HL-60/S4 (cell line): ENCODE data around the gene DENND4A.

Experiments used
- in situ Hi-C: fragments of 300-500 bp; cut with MboI; formaldehyde crosslinking; loops from 2 replicates; pipeline ENCODE4 v1.14.3; 2022; ENCODE audit warnings: low sequenced_read_pairs

DENND4A gene

DNA sequence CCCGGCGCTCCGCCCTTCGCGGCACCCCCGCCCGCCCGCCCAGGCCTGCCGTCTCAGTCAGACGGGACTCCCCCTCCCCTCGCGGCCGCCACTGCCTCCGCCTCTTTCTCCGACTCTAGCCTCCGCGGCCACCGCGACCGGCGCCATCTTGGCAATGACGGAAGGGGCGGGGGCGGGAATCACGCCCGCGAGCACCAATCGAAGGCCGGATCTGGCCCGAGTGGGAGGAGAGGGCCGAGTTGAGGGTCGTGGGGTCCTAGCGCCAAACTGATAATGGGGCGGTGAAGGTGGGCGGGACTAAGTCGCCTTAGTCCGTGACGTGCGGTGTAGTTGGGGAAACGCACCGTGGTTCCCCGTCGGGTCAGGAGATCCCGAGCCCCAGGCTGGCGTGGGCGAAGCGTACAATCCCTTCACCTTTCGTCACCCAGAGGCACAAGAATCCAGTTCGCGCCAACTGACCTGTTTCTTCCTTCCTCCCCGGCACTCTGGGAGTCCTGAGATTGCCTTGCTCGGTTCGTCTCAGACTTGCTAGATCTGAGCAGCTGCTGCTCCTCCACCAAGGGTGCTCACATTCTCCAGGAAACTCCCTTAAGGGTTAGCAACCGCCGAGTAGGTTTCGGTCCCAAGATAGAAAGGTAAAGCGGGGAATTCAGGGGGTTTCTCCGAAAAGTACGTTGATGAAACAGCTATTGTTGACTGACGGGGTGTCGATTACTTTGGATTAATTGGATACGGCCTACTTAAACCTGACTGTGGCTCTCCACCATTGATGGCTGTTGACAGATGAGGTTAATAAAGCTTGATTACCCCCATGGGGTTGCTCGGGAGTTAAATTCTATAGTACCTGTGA, at the start of gene DENND4A:
DENND4A (minus strand) TSS at position 156 of the 850 bp plus-strand sequence. CDS start 35,843 bp downstream, outside the sequence.
- in situ Hi-C loops = no loop called here

DNA sequence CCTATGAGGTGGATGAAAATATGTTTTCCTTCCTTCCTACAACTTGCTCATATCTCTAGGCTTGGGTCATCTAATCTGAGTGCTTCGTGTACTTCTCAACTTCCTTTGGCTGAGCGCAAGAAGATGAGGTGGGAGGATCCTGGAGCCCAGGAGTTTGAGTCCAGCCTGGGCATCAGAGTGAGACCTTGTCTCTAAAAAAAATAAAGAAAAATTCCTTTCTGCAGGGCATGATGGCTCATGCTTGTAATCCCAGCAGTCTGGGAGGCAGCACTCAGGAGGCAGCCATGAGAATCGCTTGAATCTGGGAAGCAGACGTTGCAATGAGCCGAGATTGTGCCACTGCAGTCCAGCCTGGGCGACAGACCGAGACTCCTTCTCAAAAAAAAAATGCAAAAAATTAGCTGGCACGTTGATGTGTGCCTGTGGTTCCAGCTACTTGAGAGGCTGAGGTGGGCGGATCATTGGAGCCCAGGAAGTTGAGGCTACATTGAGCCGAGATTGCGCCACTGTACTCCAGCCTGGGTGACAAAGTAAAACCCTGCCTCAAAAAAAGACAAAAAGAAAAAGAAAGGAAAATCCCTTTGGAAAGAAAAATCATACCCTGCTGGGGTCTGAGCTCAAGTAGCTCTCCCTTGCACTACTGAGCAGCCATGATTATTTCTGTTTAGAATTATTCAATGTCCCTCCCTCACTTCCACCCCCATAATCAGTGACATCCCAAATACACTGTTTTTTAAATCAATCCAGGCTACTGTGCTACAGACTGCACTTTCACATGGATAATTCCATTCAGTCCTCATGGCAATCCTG, 49.2 kb upstream of the DENND4A start:
- in situ Hi-C loops = no loop called here

DNA sequence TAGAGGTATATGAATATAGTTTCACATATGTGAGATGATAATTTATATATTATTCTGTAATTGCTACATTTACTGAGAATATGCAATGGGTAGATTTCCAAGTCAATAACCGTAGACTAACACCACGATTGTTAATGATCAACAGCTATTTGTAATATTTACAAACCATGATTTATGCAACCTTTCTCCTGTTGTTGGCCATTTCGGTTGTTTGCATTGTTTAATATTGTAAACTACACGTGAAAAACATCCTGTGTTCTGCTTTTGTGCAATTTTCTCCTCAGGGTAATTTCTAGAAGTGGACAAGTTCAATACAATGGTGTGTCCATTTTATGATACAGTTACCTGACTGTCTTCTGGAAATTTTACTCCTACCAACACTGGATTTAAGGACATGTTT, 47.9 kb upstream of the DENND4A start:
- in situ Hi-C loops = no loop called here

DNA sequence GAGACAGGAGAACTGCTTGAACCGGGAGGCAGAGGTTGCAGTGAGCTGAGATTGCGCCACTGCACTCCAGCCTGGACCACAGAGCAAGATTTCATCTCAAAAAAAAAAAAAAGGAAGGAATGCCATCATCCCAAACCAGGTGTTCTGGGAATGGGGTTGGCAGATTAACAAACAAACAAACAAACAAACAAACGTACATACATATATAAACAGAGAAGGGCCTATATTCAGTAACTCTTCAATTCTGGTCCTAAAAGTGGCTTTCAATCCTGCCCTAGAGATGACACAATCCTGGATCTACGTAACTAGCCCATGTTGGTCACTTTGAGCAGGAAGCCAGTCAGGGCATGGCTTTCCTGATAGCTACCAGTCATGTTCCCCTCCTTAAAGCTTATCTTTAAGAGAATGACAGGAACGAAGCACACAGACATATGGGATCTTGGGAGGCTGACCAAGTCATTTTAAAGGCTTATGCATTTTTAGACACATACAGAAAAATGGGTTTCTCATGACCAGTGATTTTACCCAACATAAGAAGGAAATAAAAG, 47.3 kb upstream of the DENND4A start:
- in situ Hi-C loops = no loop called here

DNA sequence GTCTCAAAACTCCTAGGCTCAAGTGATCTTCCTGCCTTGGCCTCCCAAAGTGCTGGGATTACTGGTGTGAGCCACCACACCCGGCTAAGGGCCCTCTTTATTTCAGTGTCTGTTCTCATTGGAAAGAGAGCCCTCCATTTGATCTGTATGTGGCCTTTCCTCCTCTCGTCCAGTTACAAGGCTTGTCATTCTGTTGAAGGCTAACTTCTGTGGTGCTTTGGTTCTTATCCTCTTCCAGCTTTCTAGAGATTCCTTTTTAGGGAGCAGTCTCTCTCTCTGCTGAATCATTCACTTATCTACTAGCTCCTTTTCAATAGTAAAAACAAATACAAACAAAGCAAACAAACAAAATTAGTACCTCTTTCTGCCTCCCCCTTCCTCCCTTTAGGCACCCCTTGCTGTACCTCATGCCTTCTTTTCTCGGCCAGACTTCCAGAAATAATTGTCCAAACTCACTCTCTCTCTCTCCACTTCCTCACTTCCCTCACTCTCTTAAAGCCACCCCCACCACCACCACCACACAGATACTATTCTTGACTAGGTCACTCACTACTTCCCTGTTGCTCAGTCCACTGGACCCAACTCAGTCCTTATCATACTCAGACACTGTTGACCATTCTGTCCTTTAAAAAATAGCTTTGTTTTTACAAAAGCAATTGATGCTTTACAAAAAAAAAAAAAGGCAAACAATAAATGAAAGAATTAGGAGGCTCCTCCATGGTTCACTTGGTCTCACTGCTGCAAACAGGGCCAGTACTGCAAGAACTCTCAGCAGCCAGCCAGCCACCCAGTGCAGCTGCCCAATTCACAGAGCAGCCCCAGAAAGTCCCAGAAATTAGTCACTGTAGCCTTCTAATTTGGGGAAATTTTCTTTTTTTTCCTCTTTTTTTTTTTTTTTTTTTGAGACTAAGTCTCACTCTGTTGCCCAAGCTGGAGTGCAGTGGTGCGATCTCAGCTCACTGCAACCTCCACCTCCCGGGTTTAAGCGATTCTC, 45.5 kb upstream of the DENND4A start:
- in situ Hi-C loops = no loop called here

DNA sequence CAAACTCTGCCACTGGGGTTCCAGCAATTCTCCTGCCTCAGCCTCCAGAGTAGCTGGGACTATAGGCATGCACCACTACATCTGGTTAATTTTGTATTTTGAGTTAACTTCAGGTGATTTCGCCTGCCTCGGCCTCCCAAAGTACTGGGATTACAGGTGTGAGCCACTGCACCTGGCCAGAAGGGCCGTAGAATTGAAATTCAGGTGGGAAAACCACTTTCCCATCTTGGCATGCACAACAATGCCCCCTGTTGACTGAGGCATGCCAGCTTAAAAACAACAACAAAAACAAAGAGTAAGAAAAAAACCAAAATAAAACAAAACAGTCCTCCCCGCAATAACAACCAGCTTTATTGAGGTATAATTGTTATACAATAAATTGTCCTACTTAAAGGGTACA, 44.6 kb upstream of the DENND4A start:
- in situ Hi-C loops = no loop called here

DNA sequence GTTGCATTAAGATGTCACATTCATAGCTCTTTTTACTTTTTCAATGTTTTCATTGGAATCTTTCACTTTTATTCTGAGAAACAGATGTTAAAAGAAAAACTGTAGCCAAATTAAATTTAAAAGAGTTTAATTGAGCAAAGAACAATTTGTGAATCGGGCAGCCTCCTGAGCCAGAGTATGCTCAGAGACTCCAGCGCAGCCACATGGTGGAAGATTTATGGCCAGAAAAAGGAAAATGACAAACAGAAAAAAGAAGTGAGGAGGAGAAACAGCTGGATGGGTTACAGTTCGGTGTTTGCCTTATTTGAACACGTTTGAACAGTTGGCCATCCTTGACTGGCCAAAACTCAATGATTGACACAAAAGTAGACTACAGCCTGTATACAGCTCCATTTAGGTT, 43.4 kb upstream of the DENND4A start:
- in situ Hi-C loops = no loop called here

DNA sequence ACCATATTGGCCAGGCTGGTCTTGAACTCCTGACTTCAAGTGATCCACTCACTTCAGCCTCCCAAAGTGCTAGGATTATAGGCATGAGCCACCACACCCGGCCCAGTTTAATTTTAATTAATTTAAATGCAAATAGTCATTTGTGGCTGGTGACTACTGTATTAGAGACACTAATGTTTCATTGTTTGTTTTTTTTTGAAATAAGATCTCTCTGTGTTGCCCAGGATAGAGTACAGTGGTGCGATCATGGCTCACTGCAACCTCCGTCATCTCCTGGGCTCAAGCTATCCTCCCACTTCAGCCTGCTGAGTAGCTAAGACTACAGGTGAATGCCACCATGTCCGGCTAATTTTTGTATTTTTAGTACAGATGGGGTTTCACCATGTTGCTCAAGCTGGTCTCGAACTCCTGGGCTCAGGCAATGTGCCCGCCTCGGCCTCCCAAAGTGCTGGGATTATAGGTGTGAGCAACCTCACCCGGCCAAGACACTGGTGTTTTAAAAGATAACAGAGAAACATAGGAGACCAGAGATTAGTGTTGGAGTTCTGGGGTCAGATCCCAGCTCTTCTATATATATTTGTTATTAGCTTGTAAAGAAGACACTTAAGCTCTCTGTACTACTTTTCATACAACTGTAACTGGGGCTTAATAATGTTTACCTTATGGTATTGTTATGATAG, 42.6 kb upstream of the DENND4A start:
- in situ Hi-C loops = no loop called here

DNA sequence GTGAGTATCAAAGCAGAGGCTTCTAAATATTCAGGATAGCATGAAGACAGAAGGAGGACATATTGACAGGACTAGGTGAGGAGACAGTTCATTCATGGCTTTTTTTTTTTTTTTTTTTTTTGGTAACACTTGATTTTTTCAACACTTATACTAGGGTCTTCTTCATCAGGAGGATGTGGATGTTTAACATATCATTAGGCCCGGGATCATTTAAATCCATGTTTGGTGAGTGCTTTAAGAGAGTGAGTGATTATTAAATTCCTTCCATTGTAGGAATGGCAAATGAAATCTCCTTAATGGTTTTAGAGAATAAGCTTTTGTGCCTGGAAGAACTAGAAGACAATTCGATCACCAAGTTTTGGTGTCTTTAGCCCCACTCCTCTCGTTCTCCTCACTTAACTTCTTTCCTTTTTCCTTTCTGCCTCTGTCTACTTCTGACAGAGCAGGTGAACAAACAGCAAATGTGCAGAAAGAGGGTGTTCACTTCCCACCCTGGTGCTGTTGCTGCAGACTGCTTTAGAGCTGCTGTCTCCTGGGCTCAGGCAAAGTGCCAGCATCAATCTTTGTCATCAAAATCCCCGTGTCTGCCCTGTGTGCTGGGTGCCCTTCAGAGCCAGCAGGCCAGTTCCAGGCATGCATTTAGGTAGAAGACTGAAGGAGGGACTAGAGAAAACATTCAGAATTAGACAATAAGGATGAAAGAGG, 41.6 kb upstream of the DENND4A start:
- in situ Hi-C loops = no loop called here

DNA sequence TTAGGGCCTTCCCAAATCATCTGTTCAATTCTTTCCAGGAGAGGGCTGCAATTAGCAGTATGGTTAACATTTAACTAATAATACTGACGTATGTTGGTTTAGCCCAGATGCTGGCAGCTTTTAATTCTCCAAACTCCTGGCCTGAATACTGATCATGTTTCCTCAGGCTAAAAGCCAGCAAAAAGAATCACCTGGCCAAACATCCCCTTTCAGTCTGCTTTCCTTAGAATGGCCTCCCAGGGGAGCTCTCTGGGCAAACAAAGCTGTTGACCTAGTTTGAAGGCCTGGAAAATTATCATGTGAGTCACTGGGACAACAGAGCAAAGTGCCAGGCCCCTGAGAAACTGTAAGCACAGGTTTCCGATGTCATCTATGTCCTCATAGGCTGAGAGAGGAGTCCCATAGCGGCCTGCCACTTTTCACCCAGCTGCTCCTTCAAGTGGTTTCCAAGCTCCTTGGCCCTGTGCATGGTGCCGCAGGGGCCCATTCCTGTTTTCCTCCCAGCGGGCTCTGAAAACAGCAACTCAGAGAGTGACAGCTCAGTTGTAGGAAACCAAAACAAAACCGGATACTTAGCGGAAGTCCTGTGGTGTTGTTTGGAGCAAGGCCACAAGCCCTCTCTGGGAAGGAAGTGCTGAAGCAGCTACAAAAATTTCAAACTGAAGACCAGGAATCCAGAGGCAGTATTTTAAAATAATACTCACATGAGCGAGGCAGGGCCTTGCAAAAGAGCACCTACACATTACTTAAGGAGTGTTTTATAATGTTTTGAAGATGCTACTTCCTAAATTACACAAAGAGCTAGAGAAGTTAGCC, 40.7 kb upstream of the DENND4A start:
- in situ Hi-C loops = no loop called here

DNA sequence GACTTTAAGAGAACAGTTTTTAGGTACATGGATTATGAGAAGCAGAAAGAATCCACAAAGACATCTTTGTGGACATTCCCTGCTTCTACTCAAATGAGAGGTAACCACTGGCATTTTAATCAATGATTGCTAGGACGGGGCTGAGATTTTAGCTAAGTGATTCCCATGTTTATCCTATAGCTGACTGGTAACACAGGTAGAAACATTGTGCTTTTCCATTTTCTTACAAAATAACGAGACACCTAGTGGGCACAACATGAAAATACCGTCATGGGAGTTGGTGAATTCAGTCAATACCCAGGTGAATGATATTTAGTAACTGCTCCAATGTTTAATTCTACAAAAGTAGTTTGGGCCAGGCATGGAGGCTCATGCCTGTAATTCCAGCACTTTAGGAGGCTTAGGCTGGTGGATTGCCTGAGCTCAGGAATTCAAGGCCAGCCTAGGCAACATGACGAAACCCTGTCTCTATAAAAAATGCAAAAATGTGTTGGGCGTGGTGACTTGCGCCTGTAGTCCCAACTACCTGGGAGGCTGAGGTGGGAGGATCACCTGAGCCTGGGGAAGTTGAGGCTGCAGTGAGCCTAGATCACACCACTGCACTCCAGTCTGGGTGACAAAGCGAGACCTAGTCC, 37.2 kb upstream of the DENND4A start:
- in situ Hi-C loops = no loop called here

DNA sequence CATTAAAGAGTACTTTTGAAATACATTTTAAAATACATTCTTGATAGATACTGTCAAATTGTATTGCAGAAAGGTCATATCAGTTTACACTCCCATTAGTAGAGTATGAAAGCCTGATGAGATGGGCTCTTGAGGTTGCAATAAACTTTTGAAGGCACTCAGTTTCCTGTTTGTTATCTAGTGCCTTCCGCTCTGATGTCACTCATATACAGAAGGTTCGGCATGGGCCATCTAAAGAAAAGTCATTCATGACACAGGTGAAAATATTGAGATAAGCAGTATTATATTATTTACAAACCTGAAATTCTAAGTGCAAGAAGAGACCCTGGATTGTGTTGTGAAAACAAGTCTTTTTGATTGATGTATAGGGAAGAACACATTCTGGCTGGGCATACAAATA, 36.5 kb upstream of the DENND4A start:
- in situ Hi-C loops = no loop called here

DNA sequence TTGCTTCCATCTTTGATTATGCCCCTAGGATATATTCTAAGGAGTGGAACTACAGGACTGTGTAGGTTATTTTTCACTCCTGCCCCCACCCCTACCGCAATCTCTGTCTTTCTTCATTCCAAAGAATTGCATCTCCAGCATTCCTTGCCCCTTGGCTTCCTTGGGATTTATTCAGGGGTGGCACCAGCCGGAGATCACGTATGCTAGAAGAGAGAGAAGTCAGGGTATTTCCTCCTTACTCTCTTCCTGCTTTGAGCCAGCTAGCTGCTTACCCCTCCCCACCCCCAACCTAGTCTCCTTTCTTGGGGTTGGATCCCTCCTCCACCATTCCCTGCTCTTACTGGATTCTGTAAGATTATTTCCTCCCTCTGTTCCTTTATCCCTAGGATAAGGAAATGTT, 35.0 kb upstream of the DENND4A start:
- in situ Hi-C loops = no loop called here

DNA sequence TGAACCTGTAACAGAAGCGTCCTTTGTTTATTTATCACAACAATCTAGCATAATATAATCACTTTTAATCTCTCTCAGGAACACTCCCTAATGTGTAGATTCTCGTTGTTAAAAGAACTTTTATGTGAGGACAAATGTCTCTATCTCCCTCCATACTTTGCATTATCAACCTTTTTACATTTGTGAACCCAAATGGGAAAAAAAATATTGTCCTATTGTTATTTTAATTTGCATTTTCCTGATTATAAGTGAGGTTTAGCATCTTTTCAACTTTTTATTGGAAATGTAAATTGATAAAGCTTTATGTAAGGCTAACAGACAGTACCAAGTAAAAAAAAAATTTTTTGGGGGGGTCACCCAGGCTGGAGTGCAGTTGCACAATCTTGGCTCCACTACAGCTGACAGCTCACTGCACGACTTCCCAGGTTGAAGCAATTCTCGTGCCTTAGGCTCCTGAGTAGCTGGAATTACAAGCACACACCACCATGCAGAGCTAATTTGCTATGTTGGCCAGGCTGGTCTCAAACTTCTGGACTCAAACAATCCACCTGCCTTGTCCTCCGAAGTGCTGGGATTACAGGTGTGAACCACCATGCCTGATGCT, 33.0 kb upstream of the DENND4A start:
- in situ Hi-C loops = no loop called here

DNA sequence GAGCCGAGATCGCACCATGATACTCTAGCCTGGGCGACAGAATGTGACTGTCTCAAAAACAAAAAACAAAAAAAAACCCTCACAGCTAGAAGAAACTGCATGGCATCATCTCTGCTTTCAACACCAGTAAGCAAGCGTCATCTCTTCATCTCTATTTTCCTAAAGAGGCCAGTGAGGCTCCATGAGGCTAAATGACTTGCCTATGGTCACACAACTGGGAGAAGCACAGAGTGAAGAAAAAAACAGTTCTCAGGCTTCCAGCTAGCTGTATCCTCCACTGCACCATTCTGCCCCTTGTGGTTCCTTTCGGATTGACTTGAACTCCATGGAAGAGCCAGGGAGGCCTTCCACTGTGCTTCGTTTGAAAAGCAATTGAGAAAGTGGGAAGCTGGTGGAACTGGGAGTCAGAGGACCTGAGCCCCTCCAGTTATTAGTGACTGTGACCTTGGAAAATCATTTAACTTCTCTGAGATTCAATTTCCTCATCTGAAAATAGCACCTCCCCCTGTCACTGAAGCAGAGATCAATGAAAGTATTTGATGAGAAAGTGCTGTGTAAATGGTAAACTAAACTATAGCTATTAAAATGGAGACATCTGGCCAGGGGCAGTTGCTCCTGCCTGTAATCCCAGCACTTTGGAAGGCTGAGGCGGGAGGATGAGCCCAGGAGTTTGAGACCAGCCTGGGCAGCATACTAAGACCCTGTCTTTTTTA, 32.1 kb upstream of the DENND4A start:
- in situ Hi-C loops = no loop called here

DNA sequence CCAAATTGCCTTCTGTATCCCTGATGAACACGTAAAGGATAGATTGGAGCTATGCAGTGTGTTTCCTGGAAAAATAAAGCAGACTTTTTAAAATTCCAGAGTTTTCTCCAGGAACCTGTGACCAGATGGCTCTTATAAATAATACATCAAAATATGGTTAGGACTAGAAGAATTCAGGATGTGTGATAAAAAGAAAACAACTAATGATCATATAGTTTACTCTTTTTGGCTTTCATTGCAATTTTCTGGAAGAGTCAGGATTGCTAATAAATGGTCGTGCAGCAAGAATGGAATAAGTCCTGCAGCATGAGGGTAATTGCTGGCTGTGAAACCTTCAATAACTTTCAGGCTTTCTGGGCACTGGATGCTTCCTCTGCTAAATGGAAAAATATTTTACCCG, 30.2 kb upstream of the DENND4A start:
- in situ Hi-C loops = no loop called here

DNA sequence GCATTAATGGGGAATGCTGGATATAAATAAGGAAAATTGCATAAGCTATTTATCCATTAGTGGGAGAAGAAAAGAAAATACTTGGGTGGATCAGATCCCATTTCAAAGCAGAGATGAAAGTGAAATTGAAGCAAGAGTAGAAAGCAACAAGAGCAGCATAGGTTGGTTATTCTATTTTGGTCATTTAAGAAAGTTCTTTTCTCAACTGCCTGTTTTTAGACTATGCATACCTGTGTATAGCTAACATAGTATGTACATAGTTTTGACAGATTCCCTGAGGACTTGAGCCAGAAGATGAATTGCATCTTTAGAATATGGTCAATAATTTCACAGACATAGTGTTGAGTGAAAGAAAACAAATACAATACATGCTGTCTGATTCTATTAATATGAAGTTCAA, 29.0 kb upstream of the DENND4A start:
- in situ Hi-C loops = no loop called here
